NOMO-1 treated with DMSO at 0.1 percent for 48 hours (cell line): ENCODE results near the gene DYNLL1.
"Not testable (repeated sequence)": the region's sequence is repeated elsewhere in the genome, so short reads cannot be mapped to it uniquely, and the experiment has no call there.

Source experiments
- DNase-seq: peaks from one replicate; lab custom pipeline; 2025; ENCODE audit not compliant: unreplicated experiment; lab: John Stamatoyannopoulos, UW

Gene DYNLL1

GRCh38 chr12:120473807-120474615 is 21.9 kb upstream of the DYNLL1 start:
- no peak for DNase-seq

GRCh38 chr12:120474616-120474960 is 21.3 kb upstream of the DYNLL1 start:
- peak; percentile 6 for DNase-seq

GRCh38 chr12:120475643-120476042 is 20.3 kb upstream of the DYNLL1 start:
- no peak for DNase-seq

- DNase-seq, result no peak
Measured at GRCh38 chr12:120479458-120479857, 16.5 kb upstream of the DYNLL1 start.

GRCh38 chr12:120480211-120480610 is 15.7 kb upstream of the DYNLL1 start:
- no peak for DNase-seq

- DNase-seq, result no peak
Measured at GRCh38 chr12:120481022-120481767, 14.7 kb upstream of the DYNLL1 start.

GRCh38 chr12:120483621-120484020 is 12.3 kb upstream of the DYNLL1 start:
- peak; percentile 30 for DNase-seq

- DNase-seq, result no peak
Measured at GRCh38 chr12:120485961-120486881, 9.7 kb upstream of the DYNLL1 start.

GRCh38 chr12:120487552-120487951 is 8.4 kb upstream of the DYNLL1 start:
- DNase-seq, result not testable (repeated sequence)

- DNase-seq, result no peak
Measured at GRCh38 chr12:120488057-120488640, 7.8 kb upstream of the DYNLL1 start.

GRCh38 chr12:120489018-120489417 is 6.9 kb upstream of the DYNLL1 start:
- no peak for DNase-seq

- no peak for DNase-seq
Measured at GRCh38 chr12:120490325-120490724, 5.6 kb upstream of the DYNLL1 start.

- DNase-seq, result no peak
Measured at GRCh38 chr12:120490833-120491512, 4.9 kb upstream of the DYNLL1 start.

GRCh38 chr12:120495186-120495730 is 655 bp upstream of the DYNLL1 start:
- DNase-seq, result peak; percentile 48

GRCh38 chr12:120496413-120497340 is 764 bp downstream of the DYNLL1 start:
- DNase-seq, result peak; percentile 42

GRCh38 chr12:120497524-120498150 is 1.7 kb downstream of the DYNLL1 start:
- DNase-seq, result no peak

- DNase-seq, result no peak
Measured at GRCh38 chr12:120498870-120499515, 3.1 kb downstream of the DYNLL1 start.

- DNase-seq, result no peak
Measured at GRCh38 chr12:120500581-120500980, 4.7 kb downstream of the DYNLL1 start.
